SK-N-SH (cell line): ENCODE results near the gene ADAMTS2. TPM values are rescaled to one million over a fixed set of nuclear protein-coding genes. Genes with fewer than 3 reads are reported as not detected.

Experiments
- CTCF ChIA-PET: fragments of 300-600, 350-600 bp; formaldehyde crosslinking; extraction: SDS; loops from one replicate; lab custom pipeline; 2021; lab: Yijun Ruan, JAX
- POLR2A ChIA-PET: fragments of 350-600 bp; sonication (Branson Sonifier 250); formaldehyde crosslinking; extraction: SDS; loops from one replicate; lab custom pipeline; 2020; ENCODE audit warnings: antibody characterized with exemption, inconsistent platforms; lab: Yijun Ruan, JAX
- DNase-seq: peaks from one replicate; pipeline ENCODE4 v3.0.0; 2012
- H2AFZ ChIP-seq: fragments of 200-600 bp; sonication (generic); 2 replicates; pipeline ENCODE4 v1.8.1; 2016; ENCODE audit warnings: antibody characterized with exemption, mild to moderate bottlenecking, low read depth
- H3F3A ChIP-seq: fragments of 200-600 bp; sonication (generic); replicated peaks from 2 replicates; pipeline ENCODE3; 2016; ENCODE audit warnings: antibody characterized with exemption, mild to moderate bottlenecking; ENCODE audit not compliant: insufficient read depth
- H3K27ac ChIP-seq, 2 experiments: fragments of 200-500 bp in 1 of 2; fragments of 200-600 bp in 1 of 2; sonication (Bioruptor generic) in 1 of 2; sonication (generic), shearing (Covaris generic) in 1 of 2; 2 replicates each; pipeline versions ENCODE4 v1.5.1 to v1.6.1; 2014 to 2016; ENCODE audit warnings: low read depth in 2 of 2, inconsistent platforms in 1 of 2, low read length in 1 of 2, mild to moderate bottlenecking in 1 of 2, mixed read lengths in 1 of 2
- H3K27me3 ChIP-seq: fragments of 200-600 bp; sonication (generic), shearing (Covaris generic); 2 replicates; pipeline ENCODE4 v1.6.1; 2016; ENCODE audit warnings: mixed run types; ENCODE audit not compliant: insufficient read depth
- H3K36me3 ChIP-seq, 2 experiments: fragments of 200-500 bp in 1 of 2; fragments of 200-600 bp in 1 of 2; sonication (Bioruptor generic) in 1 of 2; sonication (generic) in 1 of 2; replicated peaks in 1 of 2; 2 replicates each; pipeline versions ENCODE3 to v1.5.1; 2014 to 2016; ENCODE audit warnings: low read length in 1 of 2, mild to moderate bottlenecking in 1 of 2; ENCODE audit not compliant: insufficient read depth in 2 of 2, control insufficient read depth in 1 of 2
- H3K4me1 ChIP-seq, 2 experiments: fragments of 200-500 bp in 1 of 2; fragments of 200-600 bp in 1 of 2; sonication (Bioruptor generic) in 1 of 2; sonication (generic), shearing (Covaris generic) in 1 of 2; 2 replicates each; pipeline versions ENCODE4 v1.5.1 to v1.6.1; 2014 to 2016; ENCODE audit warnings: low read depth in 1 of 2, low read length in 1 of 2, mixed run types in 1 of 2; ENCODE audit not compliant: insufficient read depth in 2 of 2, control insufficient read depth in 1 of 2
- H3K4me2 ChIP-seq: fragments of 200-600 bp; sonication (generic), shearing (Covaris generic); 2 replicates; pipeline ENCODE4 v1.6.1; 2017; ENCODE audit warnings: mixed run types
- H3K4me3 ChIP-seq, 2 experiments: fragments of 200-500 bp in 1 of 2; fragments of 200-600 bp in 1 of 2; sonication (Bioruptor generic) in 1 of 2; sonication (generic), shearing (Covaris generic) in 1 of 2; 2 replicates each; pipeline versions ENCODE4 v1.5.1 to v1.8.1; 2014 to 2016; ENCODE audit warnings: low read depth in 2 of 2, inconsistent platforms in 1 of 2, low read length in 1 of 2, mild to moderate bottlenecking in 1 of 2, mixed read lengths in 1 of 2, moderate library complexity in 1 of 2
- H3K79me2 ChIP-seq: fragments of 200-600 bp; sonication (generic); 2 replicates; pipeline ENCODE4 v1.8.1; 2017; ENCODE audit warnings: mild to moderate bottlenecking; ENCODE audit not compliant: insufficient read depth
- H3K9ac ChIP-seq: fragments of 200-600 bp; sonication (generic); 2 replicates; pipeline ENCODE4 v1.6.1; 2017; ENCODE audit warnings: mixed run types
- H3K9me2 ChIP-seq: fragments of 200-600 bp; sonication (generic); 2 replicates; pipeline ENCODE4 v1.6.1; 2017; ENCODE audit warnings: mixed run types
- H3K9me3 ChIP-seq: fragments of 200-600 bp; sonication (generic); 2 replicates; pipeline ENCODE4 v1.6.1; 2017; ENCODE audit warnings: mixed run types, mild to moderate bottlenecking, moderate library complexity
- H4K20me1 ChIP-seq: fragments of 200-600 bp; sonication (generic); 2 replicates; pipeline ENCODE4 v1.6.1; 2017; ENCODE audit warnings: mild to moderate bottlenecking, mixed run types; ENCODE audit not compliant: insufficient read depth
- CHD2 ChIP-seq: fragments of 150-350 bp; IDR thresholded peaks from 2 replicates; pipeline ENCODE4 v1.6.1; 2018; ENCODE audit warnings: low read length; ENCODE audit not compliant: partially characterized antibody
- CTCF ChIP-seq: fragments of 200-600 bp; sonication (generic); IDR thresholded peaks from 2 replicates; pipeline ENCODE4 v1.6.1; 2017; ENCODE audit warnings: antibody characterized with exemption, mild to moderate bottlenecking, moderate library complexity
- EZH2phosphoT487 ChIP-seq: fragments of 200-600 bp; sonication (generic); IDR thresholded peaks from 2 replicates; pipeline ENCODE4 v1.6.1; 2017; ENCODE audit warnings: low read depth, mixed run types, mild to moderate bottlenecking, antibody characterized with exemption, moderate library complexity, borderline replicate concordance
- FOXM1 ChIP-seq: IDR thresholded peaks from 2 replicates; pipeline ENCODE4 v1.4.0; 2012; ENCODE audit warnings: low read depth, mild to moderate bottlenecking
- GABPA ChIP-seq: IDR thresholded peaks from 2 replicates; pipeline ENCODE4 v1.4.0; 2012; ENCODE audit warnings: low read depth, mild to moderate bottlenecking
- JUND ChIP-seq: IDR thresholded peaks from 2 replicates; pipeline ENCODE4 v1.4.0; 2012
- MAX ChIP-seq: IDR thresholded peaks from 2 replicates; pipeline ENCODE4 v1.4.0; 2012; ENCODE audit warnings: low read depth
- NFIC ChIP-seq: IDR thresholded peaks from 2 replicates; pipeline ENCODE4 v1.4.0; 2012; ENCODE audit warnings: borderline replicate concordance
- NRF1 ChIP-seq: IDR thresholded peaks from 2 replicates; pipeline ENCODE4 v1.6.1; 2012; ENCODE audit warnings: low read depth, mild to moderate bottlenecking, low read length
- POLR2AphosphoS5 ChIP-seq: IDR thresholded peaks from 2 replicates; pipeline ENCODE4 v1.6.1; 2012; ENCODE audit warnings: low read depth, low read length
- REST ChIP-seq: IDR thresholded peaks from 2 replicates; pipeline ENCODE4 v1.6.1; 2012; ENCODE audit warnings: mild to moderate bottlenecking, low read depth, low read length, moderate library complexity
- TCF12 ChIP-seq: IDR thresholded peaks from 2 replicates; pipeline ENCODE4 v1.4.0; 2012
- WGBS: methylation state at CpG from one replicate; pipeline ENCODE4 v1.1.6; 2017; ENCODE audit warnings: low lambda C conversion rate; 5-methylcytosine and 5-hydroxymethylcytosine counted together
- polyA plus RNA-seq, 3 experiments: library from polyadenylated mRNA; depleted of rRNA; stranded (reverse); fragments of >200 nt; gene quantifications; 2 replicates each; pipeline ENCODE4 v1.2.3, GENCODE V29; 2012

The ADAMTS2 gene
- polyA plus RNA-seq, 1 of the 3 experiments (the other 2 are of a cell fraction), result 0.12 TPM

- no peak overlapping the region for H3K9ac ChIP-seq
- no peak for TF ChIP-seq NRF1
- no peak for TF ChIP-seq GABPA
- TF ChIP-seq REST, result no peak
- no peak for TF ChIP-seq FOXM1
- TF ChIP-seq CTCF, result no peak
- no peak for TF ChIP-seq NFIC
- no peak for TF ChIP-seq CHD2
- no peak for TF ChIP-seq TCF12
- TF ChIP-seq POLR2AphosphoS5, result no peak
- TF ChIP-seq MAX, result no peak
- no peak for TF ChIP-seq JUND
- no peak for TF ChIP-seq EZH2phosphoT487
- H3K9me2 ChIP-seq, result no peaks in the 10 kb centered on the region
- no peak overlapping the region for H3K4me2 ChIP-seq
- no peaks in the 10 kb centered on the region for H3K9me3 ChIP-seq
- CTCF ChIA-PET, result interaction anchor here (0.7 to 7.1 kb wide), 20 partner anchors 11 to 376 kb away, joined by 3 to 104 read pairs (median 4); no protein-coding TSS in a partner anchor
- H4K20me1 ChIP-seq, result no peaks in the 10 kb centered on the region
- H2AFZ ChIP-seq, result no peak overlapping the region
- H3K4me3 ChIP-seq, result no peak overlapping the region
- WGBS, result 31% methylated on average over 5 of the region's 15 CpGs
- DNase-seq, result no peak
- POLR2A ChIA-PET, result no interaction called here
- H3K36me3 ChIP-seq, result no peaks in the 10 kb centered on the region
- H3K4me1 ChIP-seq, result peaks cover 0 to 20% of the 10 kb centered on the region in 2 experiments; a peak in 1 of 4 replicates
- no peaks in the 10 kb centered on the region for H3K27me3 ChIP-seq
- H3K27ac ChIP-seq, result no peak overlapping the region; a peak in 1 of 4 replicates
- H3K79me2 ChIP-seq, result no peaks in the 10 kb centered on the region
- H3F3A ChIP-seq, result no peaks in the 10 kb centered on the region
These were observed 179.7 kb downstream of the ADAMTS2 start for GRCh38 chr5:179165421-179166170.
